ENCODE results near the gene PPP1R12B.
"Not testable (repeated sequence)": the region's sequence is repeated elsewhere in the genome, so short reads cannot be mapped to it uniquely, and the experiment has no call there.

PPP1R12B gene

DNA sequence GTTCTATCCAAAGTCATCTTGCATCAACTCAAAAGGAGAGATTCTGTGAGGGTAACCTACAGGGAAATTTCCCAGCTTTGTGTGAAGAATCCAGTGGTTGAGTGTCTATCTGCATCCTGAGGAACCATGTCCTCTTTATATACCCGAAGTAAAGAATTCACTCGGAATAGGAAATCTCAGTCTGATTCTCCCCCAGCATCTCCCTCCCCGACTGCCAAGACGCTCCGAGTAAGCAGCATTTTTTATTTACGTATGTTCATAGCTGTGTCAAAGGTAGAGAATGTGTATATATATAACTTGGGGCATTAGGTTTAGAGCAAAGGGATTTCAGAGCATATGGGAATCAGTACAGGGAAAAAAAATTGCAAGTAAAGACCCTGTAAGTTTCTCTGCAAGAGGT, 191.5 kb downstream of the PPP1R12B start:
- DNase-seq: no peak

DNA sequence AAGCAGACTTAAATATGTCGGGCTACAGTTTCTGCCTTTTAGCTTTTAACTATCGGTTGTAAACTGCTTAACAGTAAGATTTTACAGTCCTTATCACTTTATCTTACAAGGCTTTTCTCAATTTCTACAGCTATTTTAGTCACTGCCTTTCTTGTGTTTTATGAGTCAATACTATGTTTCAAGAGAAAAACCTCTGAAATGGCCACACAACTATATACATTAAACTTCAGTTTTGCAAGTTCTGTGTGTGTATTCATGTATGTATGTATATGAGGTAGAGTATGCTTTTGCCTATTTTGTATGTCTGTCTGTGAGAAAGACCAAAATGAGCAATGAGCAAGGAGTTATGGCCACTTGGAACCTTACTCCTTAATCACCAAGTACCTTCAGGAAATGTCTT, 191.9 kb downstream of the PPP1R12B start:
- no peak for DNase-seq

DNA sequence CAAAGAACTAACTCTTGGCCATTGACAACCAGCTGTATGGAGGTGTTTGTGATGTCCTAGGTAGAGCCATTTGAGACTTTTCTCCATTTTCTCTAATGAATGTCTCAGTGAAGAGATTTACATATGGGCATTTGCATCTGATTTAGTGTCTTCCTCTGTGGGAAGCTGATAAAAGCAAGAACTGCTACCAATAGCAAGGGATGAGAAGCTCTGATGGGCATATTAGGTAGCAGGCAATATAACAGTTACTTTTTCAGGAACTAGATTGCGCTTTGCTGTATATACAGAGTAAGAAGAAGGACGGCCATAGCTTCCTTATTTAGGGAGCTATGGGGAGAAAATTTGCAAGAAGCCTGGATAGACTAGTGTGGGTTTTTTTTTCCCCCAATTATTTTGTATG, 192.4 kb downstream of the PPP1R12B start:
- not testable (repeated sequence) for DNase-seq

DNA sequence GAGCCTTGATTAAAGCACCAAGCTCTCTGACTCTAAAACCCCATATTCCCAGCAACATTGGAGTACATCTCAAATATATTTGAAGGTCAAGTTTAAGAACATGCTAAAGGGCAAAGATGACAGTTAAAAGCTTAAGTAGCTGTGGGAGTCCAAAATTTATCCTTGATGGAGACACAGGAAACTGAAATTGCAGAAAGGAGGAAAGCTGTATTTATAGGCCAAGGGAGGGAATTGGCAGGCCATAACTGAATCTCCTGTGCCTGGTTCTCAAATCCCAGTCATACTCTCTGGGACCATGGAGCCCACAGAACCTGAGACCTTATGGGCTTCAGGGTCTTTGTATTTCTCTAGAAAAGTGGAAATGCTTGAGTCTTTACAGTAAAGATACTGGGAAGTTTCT, 193.9 kb downstream of the PPP1R12B start:
- DNase-seq: not testable (repeated sequence)

DNA sequence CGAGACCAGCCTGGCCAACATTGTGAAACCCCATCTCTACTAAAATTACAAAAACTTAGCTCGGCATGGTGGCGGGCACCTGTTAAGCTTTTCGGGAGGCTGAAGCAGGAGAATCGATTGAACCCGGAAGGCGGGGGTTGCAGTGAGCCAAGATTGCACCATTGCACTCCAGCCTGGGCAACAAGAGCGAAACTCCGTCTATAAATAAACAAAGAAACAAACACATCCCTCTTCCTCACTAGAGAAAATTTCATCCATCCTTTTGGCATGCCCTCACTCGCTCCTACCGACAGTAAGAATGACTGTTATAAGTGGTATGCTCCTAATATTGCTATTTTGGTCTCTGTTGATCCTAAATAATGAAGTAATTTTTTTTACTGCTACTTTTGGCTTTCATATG, 195.0 kb downstream of the PPP1R12B start:
- DNase-seq: not testable (repeated sequence)

DNA sequence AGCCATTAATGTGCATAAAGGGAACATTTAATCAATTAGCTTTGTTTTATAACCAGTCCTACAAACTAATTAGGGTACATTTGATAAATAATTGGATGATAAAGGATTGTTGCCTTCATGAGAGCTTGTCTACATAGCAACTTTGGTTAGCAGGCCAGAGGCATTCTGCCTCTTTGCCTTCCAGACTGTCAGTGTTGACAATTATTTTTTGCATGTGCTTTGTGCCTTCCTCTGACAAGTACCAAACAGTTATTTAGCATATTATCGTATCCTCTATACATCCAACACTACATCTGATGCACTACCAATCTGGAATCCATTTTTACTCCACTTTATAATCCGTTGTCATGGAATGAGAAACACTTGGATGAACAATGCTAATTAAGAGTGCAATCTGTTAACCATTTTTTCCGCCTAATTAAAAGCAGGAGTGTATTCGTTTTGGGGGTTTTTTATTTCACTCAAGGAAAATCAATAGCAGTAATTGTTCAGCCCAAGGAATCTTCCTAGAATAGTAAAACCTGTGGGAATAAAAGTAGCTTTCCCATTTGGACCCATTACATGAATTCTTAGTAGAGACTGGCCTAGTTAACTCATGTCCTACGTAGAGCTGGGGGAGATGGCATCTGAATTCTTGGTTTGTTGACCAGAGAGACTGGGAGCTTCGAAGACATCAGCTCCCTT, 196.4 kb downstream of the PPP1R12B start:
- DNase-seq: not testable (repeated sequence)

DNA sequence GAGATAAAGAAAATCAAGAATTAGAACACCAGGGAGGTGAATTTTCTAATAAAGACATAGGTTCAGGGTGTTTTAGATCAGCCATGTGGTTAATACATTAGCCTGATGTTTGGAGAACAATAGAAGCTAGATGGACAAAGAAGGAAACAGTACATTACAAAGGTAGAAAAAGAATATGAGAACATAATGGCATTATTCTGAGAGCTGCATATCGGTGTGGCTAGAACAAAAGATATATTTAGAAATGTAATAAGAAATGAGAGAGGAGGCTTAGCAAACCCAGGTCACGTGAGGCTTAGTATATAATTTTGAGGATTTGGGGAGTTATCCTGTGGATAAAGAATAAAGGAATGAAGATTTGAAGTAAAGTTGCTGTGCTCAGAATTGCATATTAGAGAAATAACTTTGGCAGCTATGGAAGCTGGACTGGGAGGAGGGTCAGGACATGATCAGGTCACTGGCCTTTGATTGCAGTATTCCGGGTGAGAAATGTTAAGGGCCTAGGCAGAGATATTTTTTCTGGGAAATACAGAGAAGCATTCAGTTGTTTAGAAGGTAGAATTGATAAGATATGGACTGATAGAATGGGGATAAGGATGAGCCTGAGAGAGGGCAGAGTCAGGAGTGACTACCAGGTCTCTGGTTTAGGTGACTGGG, 197.3 kb downstream of the PPP1R12B start:
- not testable (repeated sequence) for DNase-seq

DNA sequence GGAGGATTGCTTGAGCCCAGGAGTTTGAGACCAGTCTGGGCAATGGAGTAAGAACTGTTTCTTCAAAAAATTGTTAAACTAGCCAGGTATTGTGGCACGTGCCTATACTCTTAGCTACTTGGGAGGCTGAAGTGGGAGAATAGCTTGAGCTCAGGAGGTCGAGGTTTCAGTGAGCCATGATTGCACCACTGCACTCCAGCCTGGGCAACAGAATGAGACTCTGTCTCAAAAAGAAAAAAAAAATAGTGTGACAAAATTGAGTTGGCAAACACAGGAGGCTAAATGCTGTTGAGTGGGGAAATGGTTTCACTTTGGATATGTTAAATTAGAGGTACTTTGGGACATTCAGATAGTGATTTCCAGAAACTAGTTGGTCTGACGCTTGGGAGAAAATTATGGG, 197.9 kb downstream of the PPP1R12B start:
- DNase-seq: not testable (repeated sequence)

DNA sequence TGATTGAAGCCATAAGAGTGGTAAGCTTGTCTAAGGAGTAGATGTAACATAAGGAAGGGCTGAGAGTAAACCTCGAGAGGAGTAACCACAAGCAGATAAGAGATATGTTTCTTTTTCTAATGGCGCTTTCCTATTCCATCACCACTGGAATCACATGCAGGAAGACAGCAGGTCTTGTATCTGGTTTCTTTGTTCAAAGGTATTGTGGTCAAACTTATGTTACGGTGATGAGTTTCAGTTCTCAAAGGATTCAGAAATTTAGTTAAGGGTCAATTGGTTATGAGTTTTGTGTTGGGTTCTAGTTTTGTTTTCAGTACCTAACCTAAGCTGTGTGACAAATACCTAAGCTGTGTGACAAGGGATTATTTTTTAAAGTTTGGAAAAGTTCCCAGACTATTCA, 198.3 kb downstream of the PPP1R12B start:
- DNase-seq: not testable (repeated sequence)

DNA sequence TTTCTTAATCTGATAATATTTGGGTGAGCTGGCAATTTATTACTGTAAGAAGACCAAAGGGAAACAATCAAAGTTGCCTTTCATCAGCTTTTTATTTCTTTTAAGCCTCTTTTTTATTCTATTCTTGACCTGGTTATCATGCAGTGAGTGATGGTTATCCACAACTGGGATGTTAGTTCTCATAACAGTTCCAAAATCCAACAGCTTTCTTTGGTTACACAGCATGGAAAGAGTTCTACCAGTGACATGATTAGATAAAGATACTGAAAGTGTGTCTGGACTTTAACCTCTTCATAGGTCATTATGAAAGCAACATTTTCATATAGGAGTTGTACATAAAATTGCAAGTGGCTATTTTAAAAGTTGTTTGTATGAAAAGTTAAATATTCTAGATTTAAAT, 198.7 kb downstream of the PPP1R12B start:
- no peak for DNase-seq

DNA sequence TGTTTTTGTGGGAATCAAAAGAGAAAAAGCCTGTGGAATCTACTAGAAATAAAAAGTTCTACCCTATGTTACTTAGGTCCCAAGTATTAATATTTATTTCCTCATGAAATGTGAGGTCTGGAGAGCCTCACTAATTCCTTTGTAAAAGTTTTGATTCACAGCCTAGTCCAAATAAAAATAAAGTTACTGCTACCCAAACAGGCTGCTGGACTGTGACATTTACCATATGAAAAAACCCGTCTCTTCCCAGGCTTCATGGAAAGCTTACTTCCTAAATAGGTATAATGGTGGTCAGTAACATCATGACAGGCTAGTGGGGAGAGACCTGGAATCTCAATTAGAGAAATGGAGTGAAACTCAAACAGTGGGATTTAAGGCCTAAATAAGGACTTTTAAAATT, 201.6 kb downstream of the PPP1R12B start:
- not testable (repeated sequence) for DNase-seq

DNA sequence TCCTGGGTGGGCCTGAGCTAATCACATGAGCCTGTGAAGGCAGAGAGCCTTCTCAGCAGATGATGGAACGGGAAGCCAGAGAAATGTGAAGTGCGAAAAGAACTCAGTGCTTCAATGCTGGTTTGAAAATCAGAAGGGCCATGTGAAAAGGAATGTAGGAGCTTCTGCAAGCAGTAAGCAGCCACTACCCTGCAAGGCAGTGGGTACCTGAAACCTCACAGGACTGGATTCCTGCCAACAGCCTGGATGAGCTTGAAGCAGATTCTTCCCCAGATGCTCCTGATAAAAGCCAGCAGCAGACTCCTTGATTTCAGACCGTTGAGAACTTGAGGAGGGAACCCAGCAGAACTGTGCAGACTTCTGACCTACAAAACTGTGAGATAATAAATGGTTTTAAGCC, 203.2 kb downstream of the PPP1R12B start:
- DNase-seq: no peak

DNA sequence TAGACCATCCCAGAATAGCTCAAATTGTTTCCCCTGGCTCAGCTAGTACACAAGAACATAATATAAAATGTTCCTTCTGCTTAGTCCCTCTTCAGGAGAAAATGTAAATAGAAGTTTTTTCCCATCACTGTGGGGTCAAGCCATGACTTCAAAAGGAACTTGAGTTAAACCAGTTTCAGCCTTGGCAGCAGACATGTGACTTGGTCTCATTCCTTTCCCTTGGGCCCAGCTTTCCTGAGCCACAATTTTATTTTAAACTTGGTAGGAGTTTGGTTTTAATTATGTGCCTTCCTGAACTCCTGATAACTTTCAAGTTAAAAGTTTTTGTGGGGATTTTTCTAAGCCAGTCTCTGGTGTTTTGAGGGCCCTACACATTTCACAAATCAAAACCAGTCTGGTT, 204.1 kb downstream of the PPP1R12B start:
- DNase-seq: not testable (repeated sequence)

DNA sequence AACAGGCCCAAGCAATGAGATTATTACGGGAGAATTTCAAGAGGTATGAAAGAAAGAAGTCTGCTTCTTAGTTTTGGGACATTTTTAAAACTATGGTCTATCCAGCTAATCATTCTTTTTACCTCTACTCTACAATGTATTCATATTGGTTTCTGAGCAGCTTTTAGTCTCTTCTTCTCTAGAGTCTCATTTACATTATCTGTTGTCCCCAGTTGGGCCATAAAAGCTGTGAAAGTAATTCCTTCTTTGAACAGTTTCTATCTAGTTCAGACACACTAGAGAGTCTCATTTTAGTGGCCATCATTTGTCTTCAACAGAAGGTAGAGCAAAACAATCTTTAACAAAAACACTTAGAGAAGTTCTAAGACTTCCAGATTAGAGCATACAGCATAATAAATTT, 204.6 kb downstream of the PPP1R12B start:
- DNase-seq: not testable (repeated sequence)

DNA sequence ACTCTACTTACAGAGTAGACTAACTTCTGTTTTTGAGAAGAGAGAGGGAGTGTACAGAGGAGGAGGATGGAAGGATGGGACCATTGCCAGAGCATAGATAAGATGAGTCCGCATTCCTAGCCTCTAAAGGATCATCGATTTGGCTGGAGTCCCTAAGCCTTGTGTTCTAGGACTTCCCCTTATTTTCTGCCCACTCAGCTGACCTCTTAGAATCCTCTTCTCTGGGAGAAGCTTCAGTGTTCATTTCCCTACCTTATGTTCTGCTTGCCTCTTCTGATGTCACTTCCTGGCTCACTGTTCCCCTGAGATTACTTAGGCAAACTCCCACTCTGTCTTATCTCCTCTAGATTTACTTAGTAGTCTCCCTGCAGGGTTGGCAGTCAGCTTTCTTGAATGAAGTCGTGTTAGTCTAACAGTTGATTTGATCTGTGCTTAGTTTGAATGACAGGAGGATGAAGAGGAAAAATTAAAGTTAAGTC, 205.1 kb downstream of the PPP1R12B start:
- DNase-seq: no peak

DNA sequence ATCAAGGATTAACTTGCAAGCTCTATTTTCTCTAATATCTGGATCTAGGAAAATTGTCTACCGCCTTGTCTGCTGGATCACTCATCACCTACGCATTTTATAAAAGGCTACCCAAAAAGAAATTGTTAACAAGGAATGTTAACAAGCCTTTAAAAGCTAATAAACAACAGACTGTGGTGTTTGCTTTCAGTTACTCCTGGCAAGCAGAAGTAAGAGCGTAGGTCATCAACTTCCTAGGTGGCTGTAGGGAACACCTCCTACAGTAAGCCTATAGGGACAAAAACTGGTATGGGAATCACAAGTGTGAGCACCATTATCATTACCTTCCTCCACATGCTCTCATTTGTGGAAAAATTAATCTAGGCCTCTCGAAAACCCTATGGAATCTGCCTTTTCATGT, 206.1 kb downstream of the PPP1R12B start:
- DNase-seq: not testable (repeated sequence)

DNA sequence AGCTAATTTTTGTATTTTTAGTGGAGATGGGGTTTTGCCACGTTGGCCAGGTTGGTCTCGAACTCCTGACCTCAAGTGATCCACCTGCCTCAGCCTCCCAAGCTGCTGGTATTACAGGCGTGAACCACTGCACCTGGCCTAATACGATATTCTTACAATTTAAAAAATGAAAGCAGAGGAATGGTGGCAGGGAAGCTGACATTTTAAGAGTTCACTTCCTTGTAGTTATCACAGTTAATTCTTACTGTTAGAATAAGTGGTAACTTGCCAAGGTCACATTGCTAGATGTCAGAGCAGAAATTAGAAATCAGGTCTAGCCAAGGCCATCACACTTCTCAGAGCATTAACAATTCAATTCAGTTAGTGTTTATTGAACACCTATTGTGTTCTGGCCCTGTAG, 207.5 kb downstream of the PPP1R12B start:
- not testable (repeated sequence) for DNase-seq

DNA sequence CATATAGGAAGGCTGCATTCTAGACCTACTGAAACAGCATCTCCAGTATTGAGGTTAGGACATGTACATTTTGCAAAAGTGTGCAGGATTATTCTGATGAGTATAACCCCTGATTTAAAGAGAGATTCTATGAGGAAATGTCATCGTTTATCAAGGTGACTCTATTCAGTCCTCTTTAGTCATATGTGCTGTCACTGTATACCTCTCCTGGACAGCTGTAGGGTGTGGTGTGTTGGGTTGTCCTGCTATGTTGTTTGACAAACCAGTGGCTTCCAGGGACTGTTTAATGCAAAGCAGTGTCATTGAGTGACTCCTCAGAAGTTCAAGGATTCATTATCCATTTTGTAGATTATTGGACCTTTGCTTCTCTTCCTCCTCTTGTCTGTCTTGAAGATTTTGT, 209.2 kb downstream of the PPP1R12B start:
- not testable (repeated sequence) for DNase-seq

DNA sequence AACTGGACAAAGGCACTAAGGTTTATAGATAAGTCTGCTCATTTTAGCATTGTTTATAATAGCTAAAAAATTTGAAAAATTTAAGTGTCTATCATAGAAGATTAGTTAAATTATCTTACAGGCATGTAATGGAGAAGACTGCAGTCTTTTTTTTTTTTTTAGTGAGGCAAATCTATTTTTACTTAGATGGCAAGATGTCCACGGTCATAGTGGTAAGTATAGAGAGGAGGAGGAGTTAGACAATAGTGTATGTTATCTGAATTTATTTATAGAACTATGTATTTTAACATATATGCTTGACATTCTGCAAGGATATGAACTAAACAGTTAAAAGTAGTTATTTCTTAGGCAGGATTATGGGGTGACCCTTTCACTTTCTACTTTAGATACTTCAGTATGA, 212.7 kb downstream of the PPP1R12B start:
- DNase-seq: no peak

DNA sequence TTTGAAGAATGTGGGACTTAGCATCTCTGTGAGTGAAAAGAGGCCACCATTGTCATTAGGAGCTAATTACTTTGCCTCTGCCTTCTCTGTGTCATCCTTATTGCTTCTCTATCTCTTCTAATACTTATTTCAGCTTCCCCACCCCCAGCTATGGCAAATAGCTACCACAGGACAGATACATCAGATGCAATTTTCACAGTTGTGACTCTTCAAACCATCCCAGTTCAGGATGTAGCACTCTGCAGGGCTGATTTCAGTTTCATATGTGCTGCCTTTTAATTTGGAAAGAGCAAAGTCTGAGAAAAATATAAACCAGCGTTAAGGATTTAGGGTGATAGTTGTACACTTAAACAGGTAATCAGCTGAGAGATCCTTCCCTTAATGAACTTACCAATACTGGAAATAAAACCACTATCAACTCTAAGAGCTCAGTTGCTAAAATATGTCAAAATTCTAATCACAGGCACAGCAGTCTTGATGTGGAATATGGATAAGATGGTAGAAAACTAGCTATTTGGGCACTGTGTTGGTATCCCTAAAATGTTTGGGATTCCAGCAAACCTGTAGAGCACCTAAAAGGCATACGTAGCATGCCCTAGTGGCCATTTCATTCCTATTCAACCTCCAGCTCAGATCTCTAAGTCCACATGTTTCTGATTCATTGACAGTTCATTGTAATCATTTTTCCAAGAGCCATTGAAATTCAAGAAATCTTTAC, 213.4 kb downstream of the PPP1R12B start:
- DNase-seq: no peak

DNA sequence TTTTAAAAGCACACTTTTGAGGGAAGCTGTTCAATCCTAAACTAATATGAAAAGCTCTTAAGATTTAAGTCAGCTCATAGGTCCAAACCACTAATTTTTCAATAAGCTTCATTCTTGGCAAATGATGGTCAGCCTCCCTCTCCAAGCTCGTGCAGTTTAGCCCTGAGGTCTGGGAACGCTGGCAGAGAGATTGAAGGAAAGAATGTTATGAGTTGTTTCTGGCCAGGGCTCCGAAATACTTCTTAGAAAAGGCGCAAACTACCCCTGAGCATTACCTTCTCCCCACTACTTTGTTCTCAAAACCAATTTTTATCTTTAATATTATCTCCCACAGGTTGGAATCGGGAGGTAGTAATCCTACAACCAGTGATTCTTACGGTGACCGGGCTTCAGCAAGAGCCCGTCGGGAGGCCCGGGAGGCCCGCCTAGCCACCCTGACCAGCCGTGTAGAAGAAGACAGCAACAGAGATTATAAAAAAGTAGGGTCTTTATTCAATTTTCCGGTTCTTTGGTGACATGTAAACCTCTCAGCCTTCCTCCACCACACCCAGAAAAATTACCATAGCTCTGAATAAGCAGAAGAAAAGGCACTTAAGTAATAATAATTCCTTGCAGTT, 214.1 kb downstream of the PPP1R12B start:
- no peak for DNase-seq

DNA sequence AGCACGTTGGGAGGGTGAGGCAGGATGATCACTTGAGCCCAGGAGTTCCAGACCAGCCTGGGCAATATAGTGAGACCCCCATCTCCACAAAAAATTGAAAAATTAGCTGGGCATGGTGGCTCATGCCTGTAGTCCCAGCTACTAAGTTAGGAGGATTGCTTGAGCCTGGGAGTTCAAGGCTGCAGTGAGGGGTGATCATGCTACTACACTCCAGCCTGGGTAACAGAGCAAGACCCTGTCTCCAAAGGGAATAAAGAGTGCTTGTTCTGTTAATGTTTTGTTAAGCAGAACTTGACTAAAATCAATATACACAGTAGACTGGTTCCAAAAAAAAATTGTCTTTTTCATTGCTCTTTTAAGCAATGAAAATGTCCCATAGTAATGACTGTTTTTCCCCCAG, 215.3 kb downstream of the PPP1R12B start:
- no peak for DNase-seq

DNA sequence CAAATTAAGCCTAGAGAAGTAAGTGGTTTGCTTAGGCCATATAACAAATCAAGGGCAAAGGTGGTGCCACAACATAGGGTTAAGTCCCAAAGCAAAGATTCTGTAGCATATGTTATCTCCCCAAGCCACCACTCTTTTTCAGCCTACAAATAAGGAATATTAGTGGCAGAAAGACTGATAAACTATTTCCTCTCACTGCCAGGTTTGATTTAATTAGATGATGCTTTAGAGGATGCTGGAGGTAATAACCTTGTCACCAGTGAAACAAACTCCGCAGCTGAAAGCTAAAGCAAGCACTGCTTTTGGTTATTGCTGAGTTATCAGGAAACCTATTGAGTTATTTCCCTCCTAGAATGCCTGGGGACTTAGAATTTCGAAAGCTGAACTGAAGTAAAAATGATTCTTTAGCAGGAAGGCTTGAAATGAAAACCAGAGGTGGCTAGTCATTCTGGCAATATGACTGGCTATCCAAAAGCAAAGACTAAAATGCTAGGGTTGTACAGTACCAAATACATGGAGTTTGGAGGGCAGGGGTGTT, 216.5 kb downstream of the PPP1R12B start:
- DNase-seq: no peak
